Lung (tissue), 12 donors: Measurements from ENCODE around the gene ZC3H10. TPM values are rescaled to one million over a fixed set of nuclear protein-coding genes. Genes with fewer than 3 reads are reported as not detected.

Source experiments
- ATAC-seq: fragments of 200-7000 bp; cut with Tn5 transposase; one replicate; pipeline ENCODE4 v1.9.1; 2020; ENCODE audit warnings: moderate number of reproducible peaks; ENCODE audit not compliant: insufficient read depth, low FRiP score
- DNase-seq, 3 donors: peaks; one replicate each; pipeline ENCODE4 v3.0.0-alpha.2; 2013 to 2017
- H3K27ac ChIP-seq, 2 donors: one replicate each; pipeline ENCODE4 v1.5.1; 2013; ENCODE audit warnings: mild to moderate bottlenecking in 2 of 2, moderate library complexity in 2 of 2, control low read depth in 1 of 2, inconsistent platforms in 1 of 2, low read depth in 1 of 2, low read length in 1 of 2
- H3K27me3 ChIP-seq, 3 donors: one replicate each; pipeline ENCODE4 v1.5.1; 2013; ENCODE audit warnings: low read length in 2 of 3; ENCODE audit not compliant: control insufficient read depth in 3 of 3, insufficient read depth in 3 of 3
- H3K36me3 ChIP-seq, 4 donors: one replicate each; pipeline ENCODE4 v1.5.1; 2013; ENCODE audit warnings: low read length in 4 of 4, mild to moderate bottlenecking in 1 of 4, moderate library complexity in 1 of 4; ENCODE audit not compliant: control insufficient read depth in 4 of 4, insufficient read depth in 4 of 4
- H3K4me1 ChIP-seq, 5 donors: one replicate each; pipeline ENCODE4 v1.5.1; 2013; ENCODE audit warnings: low read length in 5 of 5, mild to moderate bottlenecking in 2 of 5, moderate library complexity in 1 of 5; ENCODE audit not compliant: control insufficient read depth in 5 of 5, insufficient read depth in 5 of 5
- H3K4me3 ChIP-seq: one replicate; pipeline ENCODE4 v1.5.1; 2013; ENCODE audit warnings: mild to moderate bottlenecking, control low read depth, moderate library complexity
- H3K9ac ChIP-seq, 2 donors: one replicate each; pipeline ENCODE4 v1.5.1; 2013; ENCODE audit warnings: low read length in 2 of 2, control low read depth in 1 of 2; ENCODE audit not compliant: insufficient read depth in 1 of 2
- H3K9me3 ChIP-seq, 4 donors: one replicate each; pipeline ENCODE4 v1.5.1; 2013; ENCODE audit warnings: low read length in 3 of 4, mild to moderate bottlenecking in 1 of 4, moderate library complexity in 1 of 4; ENCODE audit not compliant: control insufficient read depth in 4 of 4, insufficient read depth in 3 of 4
- WGBS, 2 donors: extraction: QIAGEN DNeasy Blood & Tissue Kit; methylation state at CpG; one replicate each; pipeline ENCODE4 v1.1.7; 2013; 5-methylcytosine and 5-hydroxymethylcytosine counted together
- polyA plus RNA-seq, 2 donors: library from polyadenylated mRNA; stranded (reverse); fragments of 200-250 nt; gene quantifications; one replicate each; pipeline ENCODE4 v1.2.1, GENCODE V29; 2013
- total RNA-seq, 2 donors: library from RNA; depleted of rRNA in 1 of 2; stranded (reverse); fragments of >200 nt in 1 of 2; gene quantifications; one replicate each; pipeline ENCODE4 v1.2.1, GENCODE V29; 2014 to 2021
- TF ChIP-seq, protein P1 (sequence below): IDR thresholded peaks from 2 replicates; pipeline ENCODE4 v1.5.1; 2012; ENCODE audit warnings: mild to moderate bottlenecking; ENCODE audit errors: control extremely low read depth, extremely low read depth
- donor health status: control.
- donor health status: control.
- donor health status: Bipolar disorder and iron deficiency.
- donor health status: healthy.
- donor health status: DM: yes; HTN: yes; CAD: no.

Gene ZC3H10
- total and polyA plus RNA-seq, 4 donors = 2.5 to 7.9 (median 3.3) TPM

DNA sequence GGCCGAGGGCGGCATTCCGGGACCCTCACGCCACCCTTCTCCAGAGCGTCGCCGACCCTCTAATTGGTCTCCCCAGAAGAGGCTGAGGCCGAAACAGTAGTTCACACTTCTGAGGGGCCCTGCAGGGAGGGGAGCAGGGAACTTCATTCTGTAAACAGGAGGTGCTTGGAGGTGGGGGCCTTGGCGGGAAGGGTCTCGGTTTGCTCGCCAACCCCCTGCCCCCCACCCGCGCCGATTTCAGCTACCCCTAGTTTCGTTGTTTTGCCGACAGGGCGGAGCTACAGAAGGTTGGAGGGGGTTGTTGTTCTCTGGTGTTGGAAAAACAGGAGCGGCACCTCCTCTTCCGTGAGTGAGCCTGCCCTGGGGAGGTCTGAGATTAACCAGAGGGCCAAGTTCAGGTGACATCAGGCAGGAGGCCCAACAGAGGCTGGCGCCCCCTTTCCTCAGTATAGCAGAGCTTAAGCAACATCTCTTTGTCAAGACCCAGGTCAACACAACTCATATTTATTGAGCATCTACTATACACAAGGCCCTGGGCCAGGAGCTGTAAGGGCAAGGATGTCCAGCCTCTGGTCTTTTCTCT is 37.4 kb upstream of the ZC3H10 start:
- DNase-seq (peak; percentile 9 to 33 (median 28)), ATAC-seq (no peak)
- Histone ChIP-seq H3K36me3 (no peaks in the 10 kb centered on the region), H3K9ac (peak overlapping the region in 1 of 2 donors; percentile 25), H3K9me3 (no peaks in the 10 kb centered on the region), H3K4me3 (peak overlapping the region; percentile 54), H3K27ac (peak overlapping the region in 1 of 2 donors; percentile 88), H3K27me3 (peaks cover 0 to 27% (median 25%) of the 10 kb centered on the region in 3 donors), H3K4me1 (peaks cover 0 to 17% (median 2%) of the 10 kb centered on the region in 5 donors)
- TF ChIP-seq, protein P1, sequence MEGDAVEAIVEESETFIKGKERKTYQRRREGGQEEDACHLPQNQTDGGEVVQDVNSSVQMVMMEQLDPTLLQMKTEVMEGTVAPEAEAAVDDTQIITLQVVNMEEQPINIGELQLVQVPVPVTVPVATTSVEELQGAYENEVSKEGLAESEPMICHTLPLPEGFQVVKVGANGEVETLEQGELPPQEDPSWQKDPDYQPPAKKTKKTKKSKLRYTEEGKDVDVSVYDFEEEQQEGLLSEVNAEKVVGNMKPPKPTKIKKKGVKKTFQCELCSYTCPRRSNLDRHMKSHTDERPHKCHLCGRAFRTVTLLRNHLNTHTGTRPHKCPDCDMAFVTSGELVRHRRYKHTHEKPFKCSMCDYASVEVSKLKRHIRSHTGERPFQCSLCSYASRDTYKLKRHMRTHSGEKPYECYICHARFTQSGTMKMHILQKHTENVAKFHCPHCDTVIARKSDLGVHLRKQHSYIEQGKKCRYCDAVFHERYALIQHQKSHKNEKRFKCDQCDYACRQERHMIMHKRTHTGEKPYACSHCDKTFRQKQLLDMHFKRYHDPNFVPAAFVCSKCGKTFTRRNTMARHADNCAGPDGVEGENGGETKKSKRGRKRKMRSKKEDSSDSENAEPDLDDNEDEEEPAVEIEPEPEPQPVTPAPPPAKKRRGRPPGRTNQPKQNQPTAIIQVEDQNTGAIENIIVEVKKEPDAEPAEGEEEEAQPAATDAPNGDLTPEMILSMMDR = no peak
- 23 to 24% methylated on average over 20 of the region's 20 CpGs for WGBS, 2 donors

DNA sequence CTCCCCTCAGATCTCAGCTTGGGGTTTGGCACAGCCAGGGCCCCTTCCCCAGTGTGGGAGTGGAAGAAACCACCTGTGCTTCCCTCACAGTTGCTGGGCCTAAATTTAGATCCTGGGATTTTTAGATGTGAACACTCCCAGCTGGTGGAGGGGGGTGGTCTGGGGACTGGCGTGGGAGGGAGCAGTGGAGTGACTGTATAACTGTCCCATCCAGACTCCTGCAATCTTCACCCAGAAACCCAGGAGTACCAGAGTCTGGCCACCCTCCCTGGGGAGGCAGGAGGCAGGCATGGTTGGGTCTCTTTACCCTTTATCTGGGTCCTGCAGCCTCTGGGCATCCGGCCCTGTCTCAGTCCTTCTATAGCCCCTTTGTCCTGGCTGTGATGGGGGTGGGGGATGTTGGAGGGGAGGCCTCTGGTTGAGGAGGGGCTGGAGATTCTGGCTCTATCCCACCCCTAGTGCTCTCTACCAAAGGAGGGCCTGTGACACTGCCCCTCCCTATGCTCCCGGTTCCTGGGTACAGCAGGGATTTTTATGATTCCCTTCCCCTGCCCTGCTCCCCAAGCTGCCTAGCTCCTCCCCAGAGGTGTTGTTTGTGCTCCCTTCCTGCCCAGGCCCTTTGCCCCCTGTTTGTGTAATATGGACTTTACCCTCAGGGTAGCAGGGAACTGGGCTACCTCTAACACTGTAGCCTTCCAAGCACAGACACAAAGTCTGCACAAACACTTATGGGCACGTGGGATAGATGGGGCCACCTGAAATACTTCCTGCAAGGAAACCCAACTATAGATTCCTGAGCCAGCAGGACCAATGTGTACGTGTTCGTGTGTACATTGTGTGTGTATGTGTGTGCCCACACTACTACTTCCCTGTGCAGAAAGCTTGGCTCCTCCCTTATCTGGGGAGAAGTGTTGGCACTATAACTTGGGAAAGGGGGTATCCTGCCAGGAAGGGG is 36.4 kb upstream of the ZC3H10 start:
- Histone ChIP-seq H3K36me3 (no peaks in the 10 kb centered on the region), H3K9ac (no peak overlapping the region), H3K4me3 (peak overlapping the region; percentile 26), H3K9me3 (no peaks in the 10 kb centered on the region), H3K27ac (peak overlapping the region in 1 of 2 donors; percentile 88), H3K4me1 (peaks cover 0 to 17% (median 2%) of the 10 kb centered on the region in 5 donors), H3K27me3 (peaks cover 0 to 27% (median 25%) of the 10 kb centered on the region in 3 donors)
- ATAC-seq = no peak
- TF ChIP-seq, protein P1 = no peak
- DNase-seq = peak; percentile 9 to 58 (median 23)
- WGBS, 2 donors = 52 to 65% methylated on average over 5 to 6 of the region's 6 CpGs

DNA sequence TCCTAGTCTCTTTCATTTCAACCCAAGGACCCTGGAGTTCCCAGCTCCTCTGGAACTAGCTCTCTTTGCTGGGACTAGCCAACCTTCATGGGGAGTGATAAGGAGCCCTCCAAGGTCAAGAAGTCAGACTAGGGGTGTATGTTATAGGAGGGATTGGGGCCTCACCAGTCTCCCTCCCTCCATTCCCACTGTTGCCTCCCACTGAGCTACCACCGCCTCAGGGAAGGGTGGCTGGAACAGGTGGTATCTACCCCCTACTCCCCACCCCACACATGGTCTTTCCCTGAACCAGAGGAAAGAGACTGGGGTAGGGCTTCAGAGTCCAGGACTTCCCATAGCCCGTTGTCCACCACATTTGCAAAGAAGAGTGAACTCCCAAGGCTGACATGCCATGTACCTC is 35.7 kb upstream of the ZC3H10 start:
- Histone ChIP-seq H3K36me3 (no peaks in the 10 kb centered on the region), H3K27ac (peak overlapping the region in 1 of 2 donors; percentile 27), H3K9ac (no peak overlapping the region), H3K4me1 (peaks cover 0 to 17% (median 2%) of the 10 kb centered on the region in 5 donors), H3K9me3 (no peaks in the 10 kb centered on the region), H3K4me3 (no peak overlapping the region), H3K27me3 (peaks cover 0 to 27% (median 25%) of the 10 kb centered on the region in 3 donors)
- DNase-seq (no peak), ATAC-seq (no peak)
- TF ChIP-seq, protein P1 = no peak
- WGBS, 2 donors = 75 to 93% methylated on average over 2 of the region's 2 CpGs
